ENCODE results near the gene ARHGAP29.

- TF ChIP-seq, protein P1, sequence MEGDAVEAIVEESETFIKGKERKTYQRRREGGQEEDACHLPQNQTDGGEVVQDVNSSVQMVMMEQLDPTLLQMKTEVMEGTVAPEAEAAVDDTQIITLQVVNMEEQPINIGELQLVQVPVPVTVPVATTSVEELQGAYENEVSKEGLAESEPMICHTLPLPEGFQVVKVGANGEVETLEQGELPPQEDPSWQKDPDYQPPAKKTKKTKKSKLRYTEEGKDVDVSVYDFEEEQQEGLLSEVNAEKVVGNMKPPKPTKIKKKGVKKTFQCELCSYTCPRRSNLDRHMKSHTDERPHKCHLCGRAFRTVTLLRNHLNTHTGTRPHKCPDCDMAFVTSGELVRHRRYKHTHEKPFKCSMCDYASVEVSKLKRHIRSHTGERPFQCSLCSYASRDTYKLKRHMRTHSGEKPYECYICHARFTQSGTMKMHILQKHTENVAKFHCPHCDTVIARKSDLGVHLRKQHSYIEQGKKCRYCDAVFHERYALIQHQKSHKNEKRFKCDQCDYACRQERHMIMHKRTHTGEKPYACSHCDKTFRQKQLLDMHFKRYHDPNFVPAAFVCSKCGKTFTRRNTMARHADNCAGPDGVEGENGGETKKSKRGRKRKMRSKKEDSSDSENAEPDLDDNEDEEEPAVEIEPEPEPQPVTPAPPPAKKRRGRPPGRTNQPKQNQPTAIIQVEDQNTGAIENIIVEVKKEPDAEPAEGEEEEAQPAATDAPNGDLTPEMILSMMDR (IDR thresholded peaks at IDR 0.05; ENCODE audit: low read length), result no peak
- no peak for TF ChIP-seq EZH2 (IDR thresholded peaks at IDR 0.05; ENCODE audit: borderline replicate concordance, low read length)
Observed at GRCh38 chr1:94239796-94240195, 2.4 kb upstream of the ARHGAP29 start.
